Cardiac muscle cell (in vitro differentiated cells and primary cell): Measurements from ENCODE around the gene TIMP4. TPM values are rescaled to one million over a fixed set of nuclear protein-coding genes. Genes with fewer than 3 reads are reported as not detected.
A peak's percentile ranks its signal among the peaks of the same experiment; 100 is the strongest.

Experiments used
- DNase-seq, 2 donors: peaks; one replicate each; pipeline versions ENCODE4 v3.0.0 to v3.0.0-alpha.2; 2010 to 2017; ENCODE audit warnings: low read depth in 1 of 2, low spot score in 1 of 2
- H3K27ac ChIP-seq: fragments of 200-600 bp; sonication (generic); 2 replicates; pipeline ENCODE4 v1.5.1; 2016
- H3K27me3 ChIP-seq: fragments of 200-600 bp; sonication (generic); 2 replicates; pipeline ENCODE4 v1.6.0; 2016; ENCODE audit warnings: control low read depth
- H3K36me3 ChIP-seq: fragments of 200-600 bp; sonication (generic); 2 replicates; pipeline ENCODE4 v1.5.1; 2016; ENCODE audit warnings: control low read depth
- H3K4me1 ChIP-seq: fragments of 200-600 bp; sonication (generic); 2 replicates; pipeline ENCODE4 v1.8.1; 2017; ENCODE audit warnings: low read depth, mild to moderate bottlenecking, mixed run types
- H3K4me3 ChIP-seq: fragments of 200-600 bp; sonication (generic); 2 replicates; pipeline ENCODE4 v1.5.1; 2016; ENCODE audit warnings: mild to moderate bottlenecking
- H3K9me3 ChIP-seq: fragments of 200-600 bp; sonication (generic); 2 replicates; pipeline ENCODE4 v1.5.1; 2017; ENCODE audit warnings: low read depth, mild to moderate bottlenecking, control low read depth
- CTCF ChIP-seq: IDR thresholded peaks from 2 replicates; pipeline ENCODE4 v1.5.1; 2012; ENCODE audit warnings: low read depth, mild to moderate bottlenecking, low read length
- polyA plus RNA-seq: library from polyadenylated mRNA; unstranded; fragments of >200 nt; fragmentation: Nextera tagmentation; extraction: Ambion mirVana; gene quantifications from 2 replicates; pipeline ENCODE4 v1.2.1, GENCODE V29; 2016
- total RNA-seq: library from RNA; depleted of rRNA; stranded (reverse); fragments of >200 nt; gene quantifications from 2 replicates; pipeline ENCODE4 v1.2.3, GENCODE V29; 2016

The TIMP4 gene
- total and polyA plus RNA-seq, 2 experiments from 2014 or later = 0.16 TPM; not detected in 1

GRCh38 chr3:12157026-12157425 is 1.7 kb downstream of the TIMP4 start:
- Histone ChIP-seq H3K4me1 (no peaks in the 10 kb centered on the region), H3K36me3 (no peaks in the 10 kb centered on the region), H3K27me3 (no peaks in the 10 kb centered on the region), H3K27ac (no peak overlapping the region), H3K9me3 (no peaks in the 10 kb centered on the region), H3K4me3 (no peak overlapping the region)
- DNase-seq = no peak
- TF ChIP-seq CTCF = no peak

GRCh38 chr3:12155828-12156227 is 2.9 kb downstream of the TIMP4 start:
- Histone ChIP-seq H3K9me3 (no peaks in the 10 kb centered on the region), H3K4me1 (no peaks in the 10 kb centered on the region), H3K27ac (no peak overlapping the region), H3K4me3 (no peak overlapping the region), H3K27me3 (no peaks in the 10 kb centered on the region), H3K36me3 (no peaks in the 10 kb centered on the region)
- no peak for TF ChIP-seq CTCF
- DNase-seq = peak; percentile 50 to 84

- Histone ChIP-seq H3K4me3 (no peak overlapping the region), H3K27me3 (no peaks in the 10 kb centered on the region), H3K9me3 (no peaks in the 10 kb centered on the region), H3K4me1 (no peaks in the 10 kb centered on the region), H3K27ac (no peak overlapping the region), H3K36me3 (no peaks in the 10 kb centered on the region)
- no peak for TF ChIP-seq CTCF
- DNase-seq = no peak
These were observed 3.4 kb downstream of the TIMP4 start for GRCh38 chr3:12155264-12155663.

DNA sequence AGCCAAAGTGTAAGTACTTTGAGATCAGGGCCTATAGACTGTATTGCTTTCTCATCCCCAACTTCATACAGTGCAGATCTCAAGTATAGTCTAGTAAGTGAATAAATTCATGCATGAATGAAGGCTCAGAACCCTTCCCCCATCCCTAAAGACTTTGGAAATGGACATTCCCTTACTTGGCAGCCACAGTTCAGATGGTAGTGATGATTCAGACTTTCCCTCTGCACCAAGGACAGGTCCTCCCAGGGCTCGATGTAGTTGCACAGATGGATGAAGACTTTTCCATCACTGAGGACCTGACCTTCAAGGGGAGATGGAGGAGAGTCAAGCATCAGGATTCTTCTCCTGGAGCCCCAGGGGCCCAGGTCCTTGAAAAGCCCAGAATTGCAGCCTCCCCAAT is 4.6 kb downstream of the TIMP4 start:
- Histone ChIP-seq H3K27ac (no peak overlapping the region), H3K4me1 (no peaks in the 10 kb centered on the region), H3K9me3 (no peaks in the 10 kb centered on the region), H3K36me3 (no peaks in the 10 kb centered on the region), H3K4me3 (no peak overlapping the region), H3K27me3 (no peaks in the 10 kb centered on the region)
- peak in 1 of 2 donors; percentile 47 for DNase-seq
- TF ChIP-seq CTCF = no peak

GRCh38 chr3:12150112-12150511 is 8.6 kb downstream of the TIMP4 start:
- no peak for DNase-seq
- Histone ChIP-seq H3K36me3 (no peaks in the 10 kb centered on the region), H3K4me1 (peaks cover 3% of the 10 kb centered on the region), H3K9me3 (no peaks in the 10 kb centered on the region), H3K27me3 (no peaks in the 10 kb centered on the region), H3K27ac (no peak overlapping the region), H3K4me3 (no peak overlapping the region)
- TF ChIP-seq CTCF = no peak

- Histone ChIP-seq H3K4me3 (no peak overlapping the region), H3K4me1 (peaks cover 3% of the 10 kb centered on the region), H3K36me3 (no peaks in the 10 kb centered on the region), H3K27me3 (no peaks in the 10 kb centered on the region), H3K27ac (no peak overlapping the region), H3K9me3 (no peaks in the 10 kb centered on the region)
- no peak for TF ChIP-seq CTCF
- DNase-seq = no peak
These were observed 9.7 kb downstream of the TIMP4 start for GRCh38 chr3:12149029-12149428.
